GM12875 (cell line): ENCODE results near the gene MATCAP1.

Experiments
- H3K4me3 ChIP-seq: one replicate; pipeline ENCODE4 v1.5.1; 2011; ENCODE audit warnings: low read depth, low read length, control low read depth
- TF ChIP-seq, protein P1 (sequence below): IDR thresholded peaks from 2 replicates; pipeline ENCODE4 v1.5.1; 2011; ENCODE audit warnings: low read depth, mild to moderate bottlenecking, control low read depth, inconsistent platforms, low read length, moderate library complexity, borderline replicate concordance; ENCODE audit not compliant: insufficient read depth

The MATCAP1 gene

DNA sequence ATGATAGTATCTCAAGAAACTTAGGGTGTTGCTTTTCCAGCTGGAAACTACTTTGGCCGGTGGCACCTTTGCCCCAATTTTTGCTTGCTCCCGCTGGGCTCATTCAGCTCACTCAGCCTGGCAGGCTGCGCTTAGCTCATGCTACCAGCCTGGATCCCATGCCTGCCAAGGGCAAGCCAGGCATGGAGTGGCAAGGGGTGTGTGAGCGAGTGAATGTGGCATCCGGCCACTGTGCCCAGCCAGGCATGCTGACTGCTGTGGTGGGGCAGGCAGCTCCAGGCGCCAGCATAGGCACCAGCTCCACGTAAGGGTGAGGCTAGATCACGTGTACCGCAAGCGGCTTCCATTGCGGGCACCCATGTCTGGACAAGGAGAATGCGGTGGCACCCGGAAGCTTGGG is 42.4 kb downstream of the MATCAP1 start:
- no peak overlapping the region for H3K4me3 ChIP-seq
- TF ChIP-seq, protein P1, sequence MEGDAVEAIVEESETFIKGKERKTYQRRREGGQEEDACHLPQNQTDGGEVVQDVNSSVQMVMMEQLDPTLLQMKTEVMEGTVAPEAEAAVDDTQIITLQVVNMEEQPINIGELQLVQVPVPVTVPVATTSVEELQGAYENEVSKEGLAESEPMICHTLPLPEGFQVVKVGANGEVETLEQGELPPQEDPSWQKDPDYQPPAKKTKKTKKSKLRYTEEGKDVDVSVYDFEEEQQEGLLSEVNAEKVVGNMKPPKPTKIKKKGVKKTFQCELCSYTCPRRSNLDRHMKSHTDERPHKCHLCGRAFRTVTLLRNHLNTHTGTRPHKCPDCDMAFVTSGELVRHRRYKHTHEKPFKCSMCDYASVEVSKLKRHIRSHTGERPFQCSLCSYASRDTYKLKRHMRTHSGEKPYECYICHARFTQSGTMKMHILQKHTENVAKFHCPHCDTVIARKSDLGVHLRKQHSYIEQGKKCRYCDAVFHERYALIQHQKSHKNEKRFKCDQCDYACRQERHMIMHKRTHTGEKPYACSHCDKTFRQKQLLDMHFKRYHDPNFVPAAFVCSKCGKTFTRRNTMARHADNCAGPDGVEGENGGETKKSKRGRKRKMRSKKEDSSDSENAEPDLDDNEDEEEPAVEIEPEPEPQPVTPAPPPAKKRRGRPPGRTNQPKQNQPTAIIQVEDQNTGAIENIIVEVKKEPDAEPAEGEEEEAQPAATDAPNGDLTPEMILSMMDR = no peak

DNA sequence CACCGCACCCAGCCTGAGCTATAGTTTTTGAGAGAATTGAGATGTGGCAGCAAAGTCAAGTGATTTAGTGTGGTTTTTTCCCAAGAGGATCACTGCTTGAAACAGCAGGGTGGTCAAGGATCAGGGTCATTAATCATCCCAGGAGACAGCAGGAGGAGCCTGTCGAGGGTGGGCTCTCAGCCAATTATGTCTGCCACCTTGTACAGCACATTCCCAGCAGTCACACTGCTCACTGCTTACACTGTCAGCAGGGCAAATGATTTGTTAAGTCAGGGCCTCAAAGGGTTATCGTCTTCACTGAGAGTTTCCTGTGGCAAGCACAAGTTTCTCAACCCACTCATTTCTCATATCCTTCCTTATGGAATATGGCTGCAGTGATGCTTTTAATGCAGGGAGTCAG is 46.2 kb downstream of the MATCAP1 start:
- TF ChIP-seq, protein P1 = no peak
- H3K4me3 ChIP-seq = no peak overlapping the region

- TF ChIP-seq, protein P1 = no peak
- no peak overlapping the region for H3K4me3 ChIP-seq
Measured at GRCh38 chr16:67129422-67129821, 54.3 kb downstream of the MATCAP1 start.

DNA sequence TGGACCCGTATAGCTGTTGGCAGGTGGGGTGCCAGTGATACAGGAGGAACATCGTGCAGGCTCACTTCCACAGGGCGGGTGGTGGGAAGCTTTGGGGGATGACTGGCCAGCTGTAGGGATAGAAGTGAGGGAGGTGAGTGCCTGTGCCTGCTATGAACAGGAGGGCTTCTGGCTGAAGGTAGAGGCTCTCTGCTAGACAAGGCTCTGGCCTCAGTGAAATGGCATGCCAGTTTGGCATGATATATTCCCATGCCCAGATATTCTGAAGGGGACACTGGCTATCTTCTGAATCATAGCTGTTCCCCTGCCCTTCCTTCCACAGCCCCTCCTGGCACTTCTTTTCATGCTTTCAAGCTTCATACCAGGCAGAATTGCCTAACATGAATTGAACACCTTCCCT is 54.9 kb downstream of the MATCAP1 start:
- TF ChIP-seq, protein P1 = no peak
- H3K4me3 ChIP-seq = no peak overlapping the region

DNA sequence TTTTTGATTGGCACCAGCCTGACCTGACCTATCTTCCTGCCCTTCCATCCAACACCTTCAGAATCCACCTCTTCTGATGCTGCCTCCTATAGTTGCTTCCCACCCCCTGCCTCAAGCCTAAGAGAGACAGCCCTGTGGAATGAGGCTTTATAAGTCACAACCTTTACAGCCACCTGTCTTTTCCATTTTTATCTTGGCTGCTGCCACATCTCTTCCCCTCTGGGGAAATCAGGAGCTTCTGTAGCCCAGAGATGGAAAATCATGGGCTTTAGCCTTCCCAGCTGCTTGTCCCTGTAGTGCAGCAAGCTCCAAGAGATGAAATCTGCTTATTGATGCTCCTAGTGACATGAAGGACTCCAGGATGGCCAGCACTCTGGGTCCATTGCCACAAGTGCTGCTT is 55.3 kb downstream of the MATCAP1 start:
- TF ChIP-seq, protein P1 = no peak
- no peak overlapping the region for H3K4me3 ChIP-seq
